ENCODE measurements around the gene ANKRD2. TPM values are rescaled to one million over a fixed set of nuclear protein-coding genes. Genes with fewer than 3 reads are reported as not detected.
"Not testable (repeated sequence)": the region's sequence is repeated elsewhere in the genome, so short reads cannot be mapped to it uniquely, and the experiment has no call there.

Gene ANKRD2
- total and polyA plus RNA-seq, 2 donors, result 0.23 to 0.69 TPM

DNA sequence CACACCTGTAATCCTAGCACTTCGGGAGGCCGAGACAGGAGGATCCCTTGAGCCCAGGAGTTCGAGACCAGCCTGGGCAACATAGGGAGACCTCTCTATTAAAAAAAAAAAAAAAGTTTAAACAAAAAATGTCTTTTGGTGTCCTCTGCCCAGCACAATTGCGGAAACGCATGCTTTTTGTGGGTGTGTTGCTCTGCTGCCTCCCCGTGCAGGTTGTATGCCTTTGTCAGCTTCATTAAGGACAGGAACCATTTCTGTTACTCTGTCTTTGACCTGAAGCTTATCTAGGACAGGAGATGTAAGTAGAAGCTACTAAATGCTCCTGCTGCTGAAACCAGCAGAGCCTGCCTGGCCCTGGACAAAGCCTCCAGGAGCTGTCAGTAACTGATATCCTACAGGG, 21.3 kb upstream of the ANKRD2 start:
- Histone ChIP-seq H3K27ac (ENCODE audit: low read depth) (no peak overlapping the region), H3K4me1 (ENCODE audit: insufficient read depth) (no peaks in the 10 kb centered on the region), H3K4me3 (ENCODE audit: low read depth, low read length) (no peak overlapping the region), H3K36me3 (ENCODE audit: insufficient read depth) (no peaks in the 10 kb centered on the region)
- DNase-seq (ENCODE audit: extremely low spot score), result no peak
- 97% methylated on average over 6 of the region's 6 CpGs for WGBS

GRCh38 chr10:97553575-97554031, 19.0 kb upstream of the ANKRD2 start:
- Histone ChIP-seq H3K4me1 (ENCODE audit: insufficient read depth) (no peaks in the 10 kb centered on the region), H3K4me3 (ENCODE audit: low read depth, low read length) (no peak overlapping the region), H3K27ac (ENCODE audit: low read depth) (no peak overlapping the region), H3K36me3 (ENCODE audit: insufficient read depth) (no peaks in the 10 kb centered on the region)
- 19% methylated on average over 6 of the region's 6 CpGs for WGBS
- DNase-seq (ENCODE audit: extremely low spot score), result no peak

DNA sequence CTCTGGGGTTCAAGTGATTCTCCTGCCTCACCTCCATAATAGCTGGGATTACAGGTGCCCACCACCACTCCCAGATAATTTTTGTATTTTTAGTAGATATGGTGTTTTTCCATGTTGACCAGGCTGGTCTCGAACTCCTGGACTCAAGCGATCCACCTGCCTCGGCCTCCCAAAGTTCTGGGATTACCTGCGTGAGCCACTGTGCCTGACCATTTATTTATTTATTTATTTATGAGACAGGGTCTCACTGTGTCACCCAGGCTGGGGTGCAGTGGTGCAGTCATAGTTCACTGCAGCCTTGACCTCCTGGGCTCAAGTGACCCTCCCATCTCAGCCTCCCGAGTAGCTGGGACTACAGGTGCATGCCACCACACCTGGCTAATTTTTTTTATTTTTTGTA, 18.2 kb upstream of the ANKRD2 start:
- not testable (repeated sequence) for H3K4me3 ChIP-seq (ENCODE audit: low read depth, low read length); H3K36me3 ChIP-seq (ENCODE audit: insufficient read depth); DNase-seq (ENCODE audit: extremely low spot score); H3K4me1 ChIP-seq (ENCODE audit: insufficient read depth); H3K27ac ChIP-seq (ENCODE audit: low read depth)
- 96% methylated on average over 5 of the region's 5 CpGs for WGBS

- not testable (repeated sequence) for H3K36me3 ChIP-seq (ENCODE audit: insufficient read depth); H3K27ac ChIP-seq (ENCODE audit: low read depth); H3K4me1 ChIP-seq (ENCODE audit: insufficient read depth); H3K4me3 ChIP-seq (ENCODE audit: low read depth, low read length); DNase-seq (ENCODE audit: extremely low spot score)
- WGBS, result 97% methylated on average over 10 of the region's 10 CpGs
These were observed 17.0 kb upstream of the ANKRD2 start for GRCh38 chr10:97555541-97555940.

DNA sequence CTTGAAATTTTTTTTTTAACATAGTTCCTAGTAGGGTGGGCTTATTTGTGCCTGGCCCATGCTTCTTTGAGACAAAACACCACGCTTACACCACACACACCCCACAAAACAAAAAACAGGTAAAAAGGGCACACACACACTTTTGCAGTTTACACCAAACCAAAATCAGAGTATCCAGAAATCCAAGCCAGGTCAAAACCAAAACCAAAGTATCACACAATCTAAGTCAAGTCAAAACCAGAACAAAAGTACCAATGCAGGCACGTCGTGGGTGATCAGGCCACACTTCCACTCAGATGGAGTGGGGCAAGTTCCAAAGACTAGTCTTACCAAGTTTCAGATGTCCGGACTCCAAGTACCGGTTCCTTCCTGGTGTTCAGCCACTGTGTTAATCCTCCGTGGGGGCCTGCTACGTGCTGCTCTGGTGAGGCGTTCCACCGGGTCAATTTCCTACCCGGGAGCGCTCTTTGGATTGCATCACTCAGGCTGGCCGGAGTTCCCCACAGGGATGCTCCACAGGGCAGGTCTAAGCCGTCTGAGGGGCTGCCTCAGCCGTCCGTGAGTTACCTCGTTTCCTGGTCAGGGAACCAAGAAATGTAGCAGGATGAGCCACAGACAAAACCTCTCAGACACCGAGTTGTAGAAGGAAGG, 11.7 kb upstream of the ANKRD2 start:
- DNase-seq (ENCODE audit: extremely low spot score); H3K27ac ChIP-seq (ENCODE audit: low read depth); H3K36me3 ChIP-seq (ENCODE audit: insufficient read depth); H3K4me3 ChIP-seq (ENCODE audit: low read depth, low read length); H3K4me1 ChIP-seq (ENCODE audit: insufficient read depth): not testable (repeated sequence)
- 91% methylated on average over 17 of the region's 17 CpGs for WGBS

DNA sequence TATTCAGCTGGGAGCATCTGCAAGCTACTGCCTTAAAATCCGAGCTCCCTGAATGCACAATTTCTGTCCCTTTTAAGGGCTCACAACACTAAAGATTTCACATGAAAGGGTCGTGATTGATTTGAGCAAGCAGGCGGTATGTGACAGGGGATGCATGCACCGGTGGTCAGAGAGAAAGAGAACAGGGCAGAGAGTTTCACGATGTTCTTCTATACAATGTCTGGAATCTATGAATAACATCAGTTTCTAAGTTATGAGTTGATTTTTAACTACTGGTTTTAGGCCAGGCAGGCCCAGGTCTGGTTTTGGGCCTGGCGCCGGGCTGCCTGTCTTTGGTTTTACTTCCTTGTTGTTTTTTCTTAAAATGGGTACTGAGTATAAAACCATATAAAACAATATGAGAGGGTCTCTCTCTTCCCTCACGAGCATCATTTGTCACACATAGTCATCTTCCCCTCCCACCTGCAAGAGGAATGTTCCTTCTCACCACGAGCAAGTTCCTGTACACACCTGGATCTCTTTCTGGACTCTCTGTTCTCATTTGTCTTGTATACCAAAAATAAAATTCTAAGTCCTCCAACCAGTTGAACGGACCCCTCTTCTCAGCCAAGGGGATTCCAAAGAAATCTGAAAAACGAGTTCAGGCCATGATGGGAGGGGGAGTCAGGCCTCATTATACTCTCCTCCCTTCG, 11.0 kb upstream of the ANKRD2 start:
- not testable (repeated sequence) for H3K4me1 ChIP-seq (ENCODE audit: insufficient read depth); H3K4me3 ChIP-seq (ENCODE audit: low read depth, low read length); H3K36me3 ChIP-seq (ENCODE audit: insufficient read depth); H3K27ac ChIP-seq (ENCODE audit: low read depth); DNase-seq (ENCODE audit: extremely low spot score)
- 91% methylated on average over 12 of the region's 12 CpGs for WGBS

DNA sequence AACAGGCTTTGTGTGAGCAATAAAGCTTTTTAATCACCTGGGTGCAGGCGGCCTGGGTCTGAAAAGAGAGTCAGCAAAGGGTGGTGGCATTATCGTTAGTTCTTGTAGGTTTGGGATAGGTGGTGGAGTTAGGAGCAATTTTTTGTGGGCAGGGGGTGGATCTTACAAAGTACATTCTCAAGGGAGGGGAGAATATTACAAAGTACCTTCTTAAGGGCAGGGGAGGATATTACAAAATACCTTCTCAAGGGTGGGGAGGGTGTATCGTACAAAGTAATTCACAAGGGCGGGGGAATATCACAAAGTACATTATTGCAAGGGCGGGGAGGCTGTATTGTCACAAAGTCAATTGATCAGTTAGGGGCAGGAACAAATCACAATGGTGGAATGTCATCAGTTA, 10.2 kb upstream of the ANKRD2 start:
- not testable (repeated sequence) for H3K4me3 ChIP-seq (ENCODE audit: low read depth, low read length); H3K36me3 ChIP-seq (ENCODE audit: insufficient read depth); H3K4me1 ChIP-seq (ENCODE audit: insufficient read depth); DNase-seq (ENCODE audit: extremely low spot score); H3K27ac ChIP-seq (ENCODE audit: low read depth)
- 96% methylated on average over 5 of the region's 5 CpGs for WGBS

DNA sequence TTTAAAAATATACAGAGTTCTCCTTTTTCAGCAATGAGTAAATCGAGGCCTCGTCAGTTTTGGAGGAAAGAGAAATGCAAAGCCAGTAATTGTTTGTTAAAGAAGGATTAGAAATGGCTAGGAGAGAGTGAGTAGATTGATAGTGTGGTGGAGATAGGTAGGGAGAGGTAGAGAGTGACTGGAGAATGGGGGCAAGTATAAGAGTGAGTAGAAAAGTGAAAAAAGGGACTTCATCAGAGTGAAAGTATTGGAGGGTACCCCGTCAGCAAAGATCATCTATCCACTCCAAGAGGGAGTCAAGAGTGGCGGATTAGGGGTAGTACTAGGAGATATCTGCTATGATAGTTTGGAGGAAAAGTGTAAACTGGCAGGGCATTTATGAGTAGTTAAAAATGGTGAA, 9.2 kb upstream of the ANKRD2 start:
- no peak overlapping the region for H3K27ac ChIP-seq (ENCODE audit: low read depth)
- no peaks in the 10 kb centered on the region for H3K36me3 ChIP-seq (ENCODE audit: insufficient read depth)
- WGBS, result 94% methylated on average over 4 of the region's 4 CpGs
- H3K4me3 ChIP-seq (ENCODE audit: low read depth, low read length), result no peak overlapping the region
- H3K4me1 ChIP-seq (ENCODE audit: insufficient read depth), result no peaks in the 10 kb centered on the region
- DNase-seq (ENCODE audit: extremely low spot score), result no peak

DNA sequence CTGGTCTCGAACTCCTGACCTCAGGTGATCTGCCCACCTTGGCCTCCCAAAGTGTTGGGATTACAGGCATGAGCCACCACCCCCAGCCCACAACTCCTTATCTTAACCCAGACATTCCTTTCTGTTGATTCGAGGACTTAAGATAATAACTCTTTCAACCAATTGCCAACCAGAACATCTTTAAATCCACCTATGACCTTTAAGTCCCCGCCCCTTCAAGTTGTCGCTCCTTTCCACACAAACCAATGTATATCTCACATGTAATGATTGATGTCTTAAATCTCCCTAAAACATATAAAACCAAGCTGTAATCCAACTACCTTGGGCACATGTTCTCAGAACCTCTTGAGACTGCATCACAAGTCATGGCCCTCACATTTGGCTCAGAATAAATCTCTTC, 7.8 kb upstream of the ANKRD2 start:
- H3K4me1 ChIP-seq (ENCODE audit: insufficient read depth), result no peaks in the 10 kb centered on the region
- WGBS, result 85% methylated on average over 4 of the region's 4 CpGs
- no peak overlapping the region for H3K4me3 ChIP-seq (ENCODE audit: low read depth, low read length)
- H3K27ac ChIP-seq (ENCODE audit: low read depth), result no peak overlapping the region
- DNase-seq (ENCODE audit: extremely low spot score), result no peak
- H3K36me3 ChIP-seq (ENCODE audit: insufficient read depth), result no peaks in the 10 kb centered on the region

DNA sequence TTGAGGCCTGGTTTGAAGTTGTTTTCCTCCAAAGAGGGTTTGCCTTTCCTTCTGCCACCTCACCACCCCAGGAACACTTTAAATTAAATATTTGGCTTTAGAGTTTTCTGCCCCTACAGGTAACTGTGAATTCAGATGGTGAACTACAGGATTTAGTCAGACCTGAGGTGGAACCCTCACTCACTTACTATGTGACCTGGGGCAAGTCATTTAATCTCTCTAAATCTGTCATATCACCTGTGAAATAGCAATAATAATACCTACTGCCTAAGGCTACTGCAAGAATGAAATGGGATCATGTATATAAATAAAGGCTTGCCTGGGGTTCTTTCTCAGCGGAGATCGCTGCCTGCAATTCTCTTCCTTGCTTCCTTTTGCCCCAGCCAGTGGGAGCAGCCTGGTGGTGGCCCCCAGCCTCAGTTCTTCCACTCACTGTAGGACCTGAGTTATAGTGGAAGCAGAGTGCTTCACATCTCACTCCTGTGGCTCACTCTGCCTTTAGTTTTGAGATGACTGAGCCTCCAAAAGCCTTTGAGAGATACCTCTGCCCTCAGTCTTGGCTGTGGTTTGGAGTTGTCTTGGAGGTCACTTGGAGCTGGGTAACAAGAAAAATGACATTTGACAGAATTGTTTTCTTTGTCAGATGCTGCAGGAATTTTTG, 6.1 kb upstream of the ANKRD2 start:
- no peaks in the 10 kb centered on the region for H3K4me1 ChIP-seq (ENCODE audit: insufficient read depth)
- no peak overlapping the region for H3K27ac ChIP-seq (ENCODE audit: low read depth)
- no peaks in the 10 kb centered on the region for H3K36me3 ChIP-seq (ENCODE audit: insufficient read depth)
- 96% methylated on average over 2 of the region's 2 CpGs for WGBS
- no peak overlapping the region for H3K4me3 ChIP-seq (ENCODE audit: low read depth, low read length)
- DNase-seq (ENCODE audit: extremely low spot score), result no peak

DNA sequence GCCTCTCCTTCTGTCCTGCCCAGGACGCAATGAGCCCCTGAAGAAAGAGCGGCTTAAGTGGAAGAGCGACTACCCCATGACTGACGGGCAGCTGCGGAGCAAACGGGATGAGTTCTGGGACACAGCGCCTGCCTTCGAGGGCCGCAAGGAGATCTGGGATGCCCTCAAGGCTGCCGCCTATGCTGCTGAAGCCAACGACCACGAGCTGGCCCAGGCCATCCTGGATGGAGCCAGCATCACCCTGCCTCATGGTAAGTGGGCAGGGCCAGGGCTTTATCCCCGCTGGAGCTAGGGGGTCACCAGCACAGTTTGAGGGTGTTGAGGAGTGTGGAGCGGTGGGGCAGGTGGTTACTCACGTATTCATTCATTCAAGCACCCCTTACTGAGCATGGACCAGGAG, 4.7 kb upstream of the ANKRD2 start:
- Histone ChIP-seq H3K36me3 (ENCODE audit: insufficient read depth) (no peaks in the 10 kb centered on the region), H3K4me1 (ENCODE audit: insufficient read depth) (no peaks in the 10 kb centered on the region), H3K4me3 (ENCODE audit: low read depth, low read length) (no peak overlapping the region), H3K27ac (ENCODE audit: low read depth) (no peak overlapping the region)
- DNase-seq (ENCODE audit: extremely low spot score), result no peak
- 95% methylated on average over 15 of the region's 15 CpGs for WGBS

DNA sequence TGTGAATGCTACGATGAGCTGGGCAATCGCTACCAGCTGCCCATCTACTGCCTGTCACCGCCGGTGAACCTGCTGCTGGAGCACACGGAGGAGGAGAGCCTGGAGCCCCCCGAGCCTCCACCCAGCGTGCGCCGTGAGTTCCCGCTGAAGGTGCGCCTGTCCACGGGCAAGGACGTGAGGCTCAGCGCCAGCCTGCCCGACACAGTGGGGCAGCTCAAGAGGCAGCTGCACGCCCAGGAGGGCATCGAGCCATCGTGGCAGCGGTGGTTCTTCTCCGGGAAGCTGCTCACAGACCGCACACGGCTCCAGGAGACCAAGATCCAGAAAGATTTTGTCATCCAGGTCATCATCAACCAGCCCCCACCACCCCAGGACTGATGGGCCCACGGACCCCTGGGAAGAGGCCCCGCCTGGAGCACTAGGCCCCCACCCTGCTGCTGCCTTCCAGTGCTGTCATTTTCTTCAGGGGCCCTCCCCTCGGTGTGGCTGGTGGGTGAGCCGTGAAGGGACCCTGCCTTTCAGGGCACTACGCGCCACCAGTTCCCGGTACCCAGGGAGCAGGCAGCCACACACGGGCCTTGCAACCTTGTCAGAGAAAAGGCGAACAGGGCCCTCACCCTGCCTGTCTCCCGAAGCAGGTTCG, 2.3 kb upstream of the ANKRD2 start:
- Histone ChIP-seq H3K4me3 (ENCODE audit: low read depth, low read length) (no peak overlapping the region), H3K36me3 (ENCODE audit: insufficient read depth) (no peaks in the 10 kb centered on the region), H3K4me1 (ENCODE audit: insufficient read depth) (no peaks in the 10 kb centered on the region), H3K27ac (ENCODE audit: low read depth) (no peak overlapping the region)
- DNase-seq (ENCODE audit: extremely low spot score), result no peak
- WGBS, result 93% methylated on average over 33 of the region's 33 CpGs

DNA sequence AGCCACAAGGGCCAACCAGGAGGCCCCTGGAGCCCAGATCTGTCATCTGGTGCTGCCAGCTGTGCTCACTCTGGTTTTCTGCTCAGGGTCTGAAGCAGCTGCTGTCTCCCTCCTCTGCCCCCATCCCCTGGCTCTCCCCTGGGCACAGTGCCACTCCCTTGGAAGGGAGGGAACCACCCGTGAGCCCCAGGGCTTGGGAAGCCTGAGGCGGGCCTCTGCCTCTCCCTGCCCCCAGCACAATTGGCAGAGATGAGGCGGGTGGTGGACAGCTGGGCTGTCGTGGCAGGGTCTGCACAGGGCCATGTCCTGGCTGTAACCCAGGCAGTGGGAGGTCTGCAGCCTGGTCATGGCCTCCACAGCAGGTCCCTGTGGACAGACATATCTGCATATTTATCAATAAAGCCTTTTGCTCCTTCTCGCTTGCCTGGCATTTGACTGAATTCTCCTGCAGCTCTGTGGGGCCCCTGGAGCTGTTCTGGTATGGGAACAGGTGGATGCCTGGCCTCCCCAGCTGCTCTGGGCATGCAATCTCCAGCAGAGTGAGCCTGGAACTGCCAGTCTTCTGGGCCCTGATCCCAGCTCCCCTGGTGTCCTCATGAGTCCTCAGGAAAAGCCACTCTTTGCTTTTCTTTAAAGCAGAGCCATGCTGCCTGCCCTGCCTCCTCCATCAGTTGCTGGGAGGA, 1.6 kb upstream of the ANKRD2 start:
- DNase-seq (ENCODE audit: extremely low spot score), result no peak
- no peak overlapping the region for H3K27ac ChIP-seq (ENCODE audit: low read depth)
- H3K4me1 ChIP-seq (ENCODE audit: insufficient read depth), result no peaks in the 10 kb centered on the region
- no peak overlapping the region for H3K4me3 ChIP-seq (ENCODE audit: low read depth, low read length)
- 74% methylated on average over 5 of the region's 5 CpGs for WGBS
- H3K36me3 ChIP-seq (ENCODE audit: insufficient read depth), result no peaks in the 10 kb centered on the region
